Right atrium auricular region (tissue), 2 donors: ENCODE results near the gene RASIP1. TPM values are rescaled to one million over a fixed set of nuclear protein-coding genes. Genes with fewer than 3 reads are reported as not detected.

Source experiments
- DNase-seq: peaks from one replicate; pipeline ENCODE4 v3.0.0-alpha.2; 2019; ENCODE audit warnings: low spot score
- H3K27ac ChIP-seq, 2 donors: fragments of 200-600 bp; sonication (generic); 1 replicate in 1 of 2; 2 replicates in 1 of 2; pipeline ENCODE4 v1.5.1; 2016 to 2019
- H3K27me3 ChIP-seq, 2 donors: fragments of 200-600 bp; sonication (generic); one replicate each; pipeline versions ENCODE4 v1.5.1 to v1.6.0; 2017 to 2019
- H3K36me3 ChIP-seq: fragments of 200-600 bp; sonication (generic); one replicate; pipeline ENCODE4 v1.5.1; 2016
- H3K4me1 ChIP-seq, 2 donors: fragments of 200-600 bp; sonication (generic); one replicate each; pipeline versions ENCODE4 v1.5.1 to v1.6.0; 2017 to 2019
- H3K4me3 ChIP-seq, 2 donors: fragments of 200-600 bp; sonication (generic); 1 replicate in 1 of 2; 2 replicates in 1 of 2; pipeline ENCODE4 v1.5.1; 2017 to 2019; ENCODE audit warnings: mild to moderate bottlenecking in 1 of 2, moderate library complexity in 1 of 2
- H3K9me3 ChIP-seq, 2 donors: fragments of 200-600 bp; sonication (generic); one replicate each; pipeline ENCODE4 v1.5.1; 2019
- CTCF ChIP-seq, 2 donors: fragments of 200-600 bp; sonication (generic); IDR thresholded peaks; one replicate each; pipeline ENCODE4 v1.5.1; 2019; ENCODE audit warnings: antibody characterized with exemption in 2 of 2
- total RNA-seq, 2 donors: library from RNA; depleted of rRNA; stranded (reverse); fragments of >200 nt; gene quantifications; one replicate each; pipeline ENCODE4 v1.1.0, GENCODE V29; 2016

The RASIP1 gene
- total RNA-seq, 2 donors from 2014 or later, result 13.6 to 22.9 TPM

- no peaks in the 10 kb centered on the region for H3K27me3 ChIP-seq
- H3K4me3 ChIP-seq, result no peak overlapping the region
- no peaks in the 10 kb centered on the region for H3K9me3 ChIP-seq
- DNase-seq, result no peak
- H3K4me1 ChIP-seq, result peaks cover 0 to 8% of the 10 kb centered on the region in 2 donors
- no peak for TF ChIP-seq CTCF (IDR thresholded peaks at IDR 0.05)
- H3K36me3 ChIP-seq, result no peaks in the 10 kb centered on the region
- no peak overlapping the region for H3K27ac ChIP-seq
Observed at GRCh38 chr19:48777720-48778119, 37.3 kb upstream of the RASIP1 start.

GRCh38 chr19:48777139-48777538, 36.7 kb upstream of the RASIP1 start:
- Histone ChIP-seq H3K4me1 (peaks cover 0 to 13% of the 10 kb centered on the region in 2 donors), H3K9me3 (no peaks in the 10 kb centered on the region), H3K27me3 (no peaks in the 10 kb centered on the region), H3K4me3 (no peak overlapping the region), H3K27ac (no peak overlapping the region), H3K36me3 (no peaks in the 10 kb centered on the region)
- DNase-seq, result no peak
- TF ChIP-seq CTCF (IDR thresholded peaks at IDR 0.05), result no peak

GRCh38 chr19:48772503-48772953, 32.1 kb upstream of the RASIP1 start:
- DNase-seq, result peak; percentile 68
- H3K36me3 ChIP-seq, result no peaks in the 10 kb centered on the region
- no peaks in the 10 kb centered on the region for H3K9me3 ChIP-seq
- H3K4me3 ChIP-seq, result no peak overlapping the region
- peak overlapping the region; percentile 8 to 46 for H3K27ac ChIP-seq
- no peak for TF ChIP-seq CTCF (IDR thresholded peaks at IDR 0.05)
- peaks cover 0 to 5% of the 10 kb centered on the region in 2 donors for H3K4me1 ChIP-seq
- no peaks in the 10 kb centered on the region for H3K27me3 ChIP-seq

GRCh38 chr19:48770734-48771472, 30.5 kb upstream of the RASIP1 start:
- Histone ChIP-seq H3K9me3 (no peaks in the 10 kb centered on the region), H3K27ac (no peak overlapping the region), H3K36me3 (no peaks in the 10 kb centered on the region), H3K27me3 (no peaks in the 10 kb centered on the region), H3K4me1 (peaks cover 0 to 5% of the 10 kb centered on the region in 2 donors), H3K4me3 (no peak overlapping the region)
- no peak for TF ChIP-seq CTCF (IDR thresholded peaks at IDR 0.05)
- DNase-seq, result no peak

GRCh38 chr19:48770266-48770665, 29.9 kb upstream of the RASIP1 start:
- no peak for DNase-seq
- H3K4me1 ChIP-seq, result peaks cover 0 to 5% of the 10 kb centered on the region in 2 donors
- TF ChIP-seq CTCF (IDR thresholded peaks at IDR 0.05), result no peak
- H3K9me3 ChIP-seq, result no peaks in the 10 kb centered on the region
- no peaks in the 10 kb centered on the region for H3K36me3 ChIP-seq
- H3K4me3 ChIP-seq, result no peak overlapping the region
- no peaks in the 10 kb centered on the region for H3K27me3 ChIP-seq
- no peak overlapping the region for H3K27ac ChIP-seq
